SU-DHL-6 (cell line): ENCODE measurements around the gene BSCL2.

Experiments used
- EZH2phosphoT487 ChIP-seq: fragments of 200-600 bp; sonication (generic), shearing (Covaris generic); conservative IDR thresholded peaks from 2 replicates; pipeline ENCODE4 v1.6.1; 2018; ENCODE audit warnings: mild to moderate bottlenecking, antibody characterized with exemption, low read length, moderate library complexity, mixed read lengths
- TF ChIP-seq, protein P1 (sequence below): fragments of 200-600 bp; sonication (generic); IDR thresholded peaks from one replicate; pipeline ENCODE4 v1.5.1; 2017; ENCODE audit warnings: antibody characterized with exemption, mild to moderate bottlenecking, low read length, moderate library complexity; ENCODE audit not compliant: insufficient read depth, poor library complexity, severe bottlenecking

- TF ChIP-seq, protein P1, sequence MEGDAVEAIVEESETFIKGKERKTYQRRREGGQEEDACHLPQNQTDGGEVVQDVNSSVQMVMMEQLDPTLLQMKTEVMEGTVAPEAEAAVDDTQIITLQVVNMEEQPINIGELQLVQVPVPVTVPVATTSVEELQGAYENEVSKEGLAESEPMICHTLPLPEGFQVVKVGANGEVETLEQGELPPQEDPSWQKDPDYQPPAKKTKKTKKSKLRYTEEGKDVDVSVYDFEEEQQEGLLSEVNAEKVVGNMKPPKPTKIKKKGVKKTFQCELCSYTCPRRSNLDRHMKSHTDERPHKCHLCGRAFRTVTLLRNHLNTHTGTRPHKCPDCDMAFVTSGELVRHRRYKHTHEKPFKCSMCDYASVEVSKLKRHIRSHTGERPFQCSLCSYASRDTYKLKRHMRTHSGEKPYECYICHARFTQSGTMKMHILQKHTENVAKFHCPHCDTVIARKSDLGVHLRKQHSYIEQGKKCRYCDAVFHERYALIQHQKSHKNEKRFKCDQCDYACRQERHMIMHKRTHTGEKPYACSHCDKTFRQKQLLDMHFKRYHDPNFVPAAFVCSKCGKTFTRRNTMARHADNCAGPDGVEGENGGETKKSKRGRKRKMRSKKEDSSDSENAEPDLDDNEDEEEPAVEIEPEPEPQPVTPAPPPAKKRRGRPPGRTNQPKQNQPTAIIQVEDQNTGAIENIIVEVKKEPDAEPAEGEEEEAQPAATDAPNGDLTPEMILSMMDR: no peak
- no peak for TF ChIP-seq EZH2phosphoT487
Observed at GRCh38 chr11:62712276-62712812, 5.1 kb upstream of the BSCL2 start.
